Activated B cell treated with CpG ODN at 0.5 μM for 24 hours (primary cell): ENCODE data around the gene KRTAP12-1. TPM values are rescaled to one million over a fixed set of nuclear protein-coding genes. Genes with fewer than 3 reads are reported as not detected.
"Not testable (repeated sequence)": the region's sequence is repeated elsewhere in the genome, so short reads cannot be mapped to it uniquely, and the experiment has no call there.

Experiments
- ATAC-seq: fragments of 200-7000 bp; cut with Tn5 transposase; one replicate; pipeline ENCODE4 v1.10.0; 2021; ENCODE audit warnings: low read depth, mild to moderate bottlenecking, moderate library complexity
- CTCF ChIA-PET: fragments of 350-600 bp; sonication (Branson Sonifier 250); formaldehyde crosslinking; loops from one replicate; lab custom pipeline; 2021; ENCODE audit warnings: antibody characterized with exemption; lab: Charles Lee
- POLR2A ChIA-PET: fragments of 350-600 bp; sonication (Branson Sonifier 250); formaldehyde crosslinking; loops from one replicate; lab custom pipeline; 2021; ENCODE audit warnings: antibody characterized with exemption; lab: Charles Lee
- DNase-seq: peaks from one replicate; pipeline ENCODE4 v3.0.0; 2022
- H3K27ac Mint-ChIP-seq: one replicate; pipeline ENCODE4 v1.8.0; 2020; ENCODE audit warnings: mixed read lengths
- H3K27me3 Mint-ChIP-seq: one replicate; pipeline ENCODE4 v1.8.0; 2021; ENCODE audit warnings: mixed read lengths
- H3K36me3 Mint-ChIP-seq: one replicate; pipeline ENCODE4 v1.8.0; 2021; ENCODE audit warnings: low read depth, mixed read lengths
- H3K4me1 Mint-ChIP-seq: one replicate; pipeline ENCODE4 v1.8.0; 2021; ENCODE audit warnings: mixed read lengths
- H3K4me3 Mint-ChIP-seq: one replicate; pipeline ENCODE4 v1.8.0; 2020; ENCODE audit warnings: mild to moderate bottlenecking, mixed read lengths
- H3K9me3 Mint-ChIP-seq: one replicate; pipeline ENCODE4 v1.8.0; 2020; ENCODE audit warnings: mixed read lengths
- intact Hi-C: fragments of 100-400 bp; cut with micrococcal nuclease; formaldehyde crosslinking; loops from one replicate; pipeline ENCODE4 v1.15.1; 2024
- total RNA-seq: library from RNA; stranded (reverse); gene quantifications from 2 replicates; pipeline ENCODE4 v1.2.3, GENCODE V29; 2022
- TF ChIP-seq, protein P1 (sequence below): fragments of 200-600 bp; IDR thresholded peaks from one replicate; pipeline ENCODE4 v1.8.0; 2022; ENCODE audit warnings: antibody characterized with exemption, mild to moderate bottlenecking

Gene KRTAP12-1
- total RNA-seq, 1 donor from 2014 or later, result not detected

DNA sequence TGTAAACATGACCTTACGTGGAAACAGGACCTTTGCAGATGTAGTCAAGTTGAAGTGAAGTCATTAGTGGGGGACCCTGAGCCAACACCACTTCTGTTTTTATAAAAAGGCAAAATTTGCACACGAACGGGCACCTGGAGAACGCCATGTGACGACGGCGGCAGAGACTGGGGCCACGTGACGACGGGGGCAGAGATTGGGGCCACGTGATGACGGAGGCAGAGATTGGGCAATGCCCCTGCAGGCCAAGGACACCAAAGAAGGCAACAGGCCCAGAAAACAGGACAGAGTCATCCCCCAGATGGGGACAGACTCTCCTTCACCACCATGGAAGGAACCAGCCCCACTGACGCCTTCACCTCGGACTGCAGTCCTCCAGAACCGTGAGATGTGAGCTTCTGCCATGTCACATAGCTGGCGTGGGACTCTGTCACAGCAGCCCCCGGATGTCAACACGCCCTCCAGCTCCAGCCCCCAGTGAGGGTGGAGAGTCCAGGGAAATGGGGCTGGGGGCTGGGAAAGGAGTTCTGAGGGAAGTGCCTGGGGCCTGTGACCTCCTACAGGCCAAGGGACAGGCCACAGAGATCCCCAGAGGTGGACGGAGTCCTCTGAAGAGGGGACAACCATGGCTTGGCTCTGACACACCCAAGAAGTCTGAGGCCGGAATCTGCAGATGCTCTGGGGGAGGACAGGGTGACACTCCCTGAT is 31.5 kb downstream of the KRTAP12-1 start:
- Mint-ChIP-seq H3K27ac (no peak overlapping the region), H3K9me3 (no peaks in the 10 kb centered on the region), H3K4me3 (no peak overlapping the region), H3K4me1 (no peaks in the 10 kb centered on the region), H3K27me3 (peaks cover 5% of the 10 kb centered on the region), H3K36me3 (no peaks in the 10 kb centered on the region)
- ChIA-PET CTCF (no interaction called here), POLR2A (no interaction called here)
- no peak for ATAC-seq
- TF ChIP-seq, protein P1, sequence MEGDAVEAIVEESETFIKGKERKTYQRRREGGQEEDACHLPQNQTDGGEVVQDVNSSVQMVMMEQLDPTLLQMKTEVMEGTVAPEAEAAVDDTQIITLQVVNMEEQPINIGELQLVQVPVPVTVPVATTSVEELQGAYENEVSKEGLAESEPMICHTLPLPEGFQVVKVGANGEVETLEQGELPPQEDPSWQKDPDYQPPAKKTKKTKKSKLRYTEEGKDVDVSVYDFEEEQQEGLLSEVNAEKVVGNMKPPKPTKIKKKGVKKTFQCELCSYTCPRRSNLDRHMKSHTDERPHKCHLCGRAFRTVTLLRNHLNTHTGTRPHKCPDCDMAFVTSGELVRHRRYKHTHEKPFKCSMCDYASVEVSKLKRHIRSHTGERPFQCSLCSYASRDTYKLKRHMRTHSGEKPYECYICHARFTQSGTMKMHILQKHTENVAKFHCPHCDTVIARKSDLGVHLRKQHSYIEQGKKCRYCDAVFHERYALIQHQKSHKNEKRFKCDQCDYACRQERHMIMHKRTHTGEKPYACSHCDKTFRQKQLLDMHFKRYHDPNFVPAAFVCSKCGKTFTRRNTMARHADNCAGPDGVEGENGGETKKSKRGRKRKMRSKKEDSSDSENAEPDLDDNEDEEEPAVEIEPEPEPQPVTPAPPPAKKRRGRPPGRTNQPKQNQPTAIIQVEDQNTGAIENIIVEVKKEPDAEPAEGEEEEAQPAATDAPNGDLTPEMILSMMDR, result no peak
- intact Hi-C loops, result no loop called here
- DNase-seq, result no peak

DNA sequence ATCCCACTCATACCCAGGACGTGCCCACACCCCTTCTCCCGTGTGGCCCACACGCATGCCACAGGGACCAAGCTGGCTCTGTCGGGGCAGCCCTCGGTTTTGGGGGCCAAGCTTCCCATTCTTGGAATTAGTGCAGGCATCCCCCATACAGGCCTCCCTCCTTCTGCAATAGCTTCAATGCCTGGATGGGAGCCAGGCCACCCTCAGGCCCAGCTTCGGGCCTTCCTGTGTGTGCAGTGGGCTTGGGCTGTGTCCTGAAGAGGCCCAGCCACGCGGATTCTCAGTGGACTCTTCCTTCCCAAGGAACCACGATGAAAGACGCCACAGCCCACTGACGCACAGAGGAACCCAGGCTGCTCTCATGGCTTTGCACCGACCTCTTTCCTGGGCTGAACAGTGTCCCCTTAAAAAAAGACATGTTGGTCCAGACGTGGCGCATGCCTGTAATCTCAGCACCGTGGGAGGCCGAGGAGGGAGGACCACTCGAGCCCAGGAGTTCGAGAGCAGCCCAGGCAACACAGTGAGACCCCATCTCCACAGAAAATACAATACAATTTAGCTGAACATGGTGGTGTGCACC is 32.4 kb downstream of the KRTAP12-1 start:
- ChIA-PET CTCF (no interaction called here), POLR2A (no interaction called here)
- DNase-seq, result no peak
- Mint-ChIP-seq H3K36me3 (no peaks in the 10 kb centered on the region), H3K27me3 (peaks cover 5% of the 10 kb centered on the region), H3K4me1 (no peaks in the 10 kb centered on the region), H3K9me3 (peaks cover 5% of the 10 kb centered on the region), H3K27ac (no peak overlapping the region), H3K4me3 (no peak overlapping the region)
- no peak for ATAC-seq
- TF ChIP-seq, protein P1, result no peak
- intact Hi-C loops, result no loop called here

DNA sequence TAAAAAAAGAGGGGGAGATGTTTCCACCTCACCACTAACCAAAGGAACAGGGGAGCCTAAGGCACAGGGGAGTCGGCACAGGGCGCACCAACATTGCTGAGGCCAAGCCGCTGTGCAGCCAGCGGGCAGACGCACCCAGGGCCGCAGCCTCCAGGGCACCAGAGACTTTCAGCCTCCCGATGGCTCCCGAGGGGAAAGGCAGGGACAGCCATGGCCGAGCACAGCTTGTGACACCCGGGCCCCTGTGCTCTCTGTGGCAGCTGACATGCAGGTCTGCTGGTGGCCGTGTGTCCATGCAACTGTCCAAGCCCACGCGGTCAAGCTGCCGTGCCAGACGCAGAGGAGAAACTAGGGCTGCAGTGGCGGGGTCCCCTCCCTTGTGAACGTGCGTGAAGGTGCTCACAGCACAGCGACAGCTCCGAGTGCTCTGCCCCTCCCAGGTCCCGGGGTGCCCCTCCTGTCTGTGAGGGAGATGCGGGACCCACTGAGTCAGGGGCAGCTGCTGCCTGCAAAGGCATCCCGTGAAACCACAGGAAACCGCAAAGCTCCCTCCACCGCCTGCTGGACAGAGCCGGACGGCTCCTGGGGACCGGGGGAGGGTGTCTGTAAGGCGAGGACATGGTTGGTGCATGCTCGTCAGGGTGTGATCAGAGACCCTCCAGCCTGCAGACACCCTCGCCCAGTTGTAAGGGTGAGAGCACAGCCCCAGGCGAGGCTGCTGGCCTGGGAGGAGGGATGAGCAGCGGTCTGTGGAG is 33.2 kb downstream of the KRTAP12-1 start:
- Mint-ChIP-seq H3K36me3 (no peaks in the 10 kb centered on the region), H3K4me3 (no peak overlapping the region), H3K9me3 (peaks cover 12% of the 10 kb centered on the region), H3K27me3 (peaks cover 5% of the 10 kb centered on the region), H3K4me1 (no peaks in the 10 kb centered on the region), H3K27ac (no peak overlapping the region)
- TF ChIP-seq, protein P1, result no peak
- CTCF ChIA-PET, result no interaction called here
- DNase-seq (no peak), ATAC-seq (no peak)
- POLR2A ChIA-PET, result no interaction called here
- intact Hi-C loops, result no loop called here

DNA sequence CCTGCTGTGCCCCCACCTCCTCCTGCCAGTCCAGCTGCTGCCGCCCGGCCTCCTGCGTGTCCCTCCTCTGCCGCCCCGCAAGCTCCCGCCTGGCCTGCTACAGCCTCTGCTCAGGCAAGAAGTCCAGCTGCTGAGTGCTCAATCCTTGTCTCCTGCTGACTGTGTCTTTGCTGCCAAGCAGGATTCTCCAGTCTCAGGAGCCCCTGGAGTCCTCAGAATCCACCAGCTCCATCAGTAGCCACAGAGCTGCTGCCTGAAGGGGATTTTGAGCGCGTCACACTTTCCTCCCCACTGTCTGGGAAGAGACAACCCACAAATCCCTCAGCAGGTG is 34.8 kb downstream of the KRTAP12-1 start:
- Mint-ChIP-seq H3K27ac (no peak overlapping the region), H3K4me1 (no peaks in the 10 kb centered on the region), H3K27me3 (peaks cover 6% of the 10 kb centered on the region), H3K4me3 (no peak overlapping the region), H3K9me3 (peaks cover 20% of the 10 kb centered on the region), H3K36me3 (peaks cover 2% of the 10 kb centered on the region)
- ChIA-PET CTCF (no interaction called here), POLR2A (no interaction called here)
- DNase-seq, result no peak
- no peak for ATAC-seq
- TF ChIP-seq, protein P1, result no peak
- intact Hi-C loops, result no loop called here

DNA sequence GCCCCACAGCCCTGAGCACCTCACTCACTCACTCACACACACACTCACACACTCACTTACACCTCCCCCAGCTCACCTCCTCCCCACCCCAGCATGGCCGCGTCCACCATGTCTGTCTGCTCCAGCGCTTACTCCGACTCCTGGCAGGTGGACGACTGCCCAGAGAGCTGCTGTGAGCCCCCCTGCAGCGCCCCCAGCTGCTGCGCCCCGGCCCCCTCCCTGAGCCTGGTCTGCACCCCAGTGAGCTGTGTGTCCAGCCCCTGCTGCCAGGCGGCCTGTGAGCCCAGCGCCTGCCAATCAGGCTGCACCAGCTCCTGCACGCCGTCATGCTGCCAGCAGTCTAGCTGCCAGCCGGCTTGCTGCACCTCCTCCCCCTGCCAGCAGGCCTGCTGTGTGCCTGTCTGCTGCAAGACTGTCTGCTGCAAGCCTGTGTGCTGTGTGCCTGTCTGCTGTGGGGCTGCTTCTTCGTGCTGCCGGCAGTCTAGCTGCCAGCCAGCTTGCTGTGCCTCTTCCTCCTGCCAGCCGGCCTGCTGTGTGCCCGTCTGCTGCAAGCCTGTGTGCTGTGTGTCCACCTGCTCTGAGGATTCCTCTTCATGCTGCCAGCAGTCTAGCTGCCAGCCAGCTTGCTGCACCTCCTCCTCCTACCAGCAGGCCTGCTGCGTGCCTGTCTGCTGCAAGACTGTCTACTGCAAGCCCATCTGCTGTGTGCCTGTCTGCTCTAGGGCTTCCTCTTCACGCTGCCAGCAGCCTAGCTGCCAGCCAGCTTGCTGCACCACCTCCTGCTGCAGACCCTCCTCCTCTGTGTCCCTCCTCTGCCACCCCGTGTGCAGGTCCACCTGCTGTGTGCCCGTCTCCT is 35.4 kb downstream of the KRTAP12-1 start, which contains the start of gene KRTAP10-11:
Gene KRTAP10-11, plus strand, starts transcription at position 49 of the 856 bp plus-strand sequence. Its CDS starts 45 bp downstream, at position 94.
- H3K36me3 Mint-ChIP-seq, CTCF ChIA-PET, H3K4me3 Mint-ChIP-seq, POLR2A ChIA-PET, ATAC-seq, intact Hi-C loops, H3K27ac Mint-ChIP-seq, DNase-seq, H3K27me3 Mint-ChIP-seq, H3K4me1 Mint-ChIP-seq: not testable (repeated sequence)
- peaks cover 20% of the 10 kb centered on the region for H3K9me3 Mint-ChIP-seq
